SJCRH30 (cell line): ENCODE measurements around the gene SEMA6A. TPM values are rescaled to one million over a fixed set of nuclear protein-coding genes. Genes with fewer than 3 reads are reported as not detected.

Experiments used
- DNase-seq, 2 experiments: peaks; one replicate each; pipeline ENCODE4 v3.0.0-alpha.2; 2015 to 2020
- H3K27ac ChIP-seq: fragments of 250-450 bp; sonication (Bioruptor Pico); 2 replicates; pipeline ENCODE4 v1.5.1; 2020; ENCODE audit warnings: mild to moderate bottlenecking, moderate library complexity
- H3K27me3 ChIP-seq: fragments of 250-450 bp; sonication (Bioruptor Pico); 2 replicates; pipeline ENCODE4 v1.5.1; 2020; ENCODE audit warnings: mild to moderate bottlenecking, moderate library complexity
- H3K36me3 ChIP-seq: fragments of 250-450 bp; sonication (Bioruptor Pico); 2 replicates; pipeline ENCODE4 v1.5.1; 2020; ENCODE audit warnings: mild to moderate bottlenecking, moderate library complexity
- H3K4me1 ChIP-seq: fragments of 250-450 bp; sonication (Bioruptor Pico); 2 replicates; pipeline ENCODE4 v1.5.1; 2020; ENCODE audit warnings: mild to moderate bottlenecking, moderate library complexity
- H3K4me3 ChIP-seq: fragments of 250-450 bp; sonication (Bioruptor Pico); 2 replicates; pipeline ENCODE4 v1.5.1; 2020; ENCODE audit warnings: mild to moderate bottlenecking, moderate library complexity
- H3K9me3 ChIP-seq: fragments of 250-450 bp; sonication (Bioruptor Pico); replicated peaks from 2 replicates; pipeline ENCODE4 v1.5.1; 2020; ENCODE audit warnings: mild to moderate bottlenecking, moderate library complexity
- total RNA-seq: library from RNA; depleted of rRNA; stranded (reverse); fragments of >200 nt; shearing (Covaris generic); gene quantifications from 2 replicates; pipeline ENCODE4 v1.2.3, GENCODE V29; 2014

The SEMA6A gene
- total RNA-seq, 1 experiment from 2014 or later, result 63.2 TPM

DNA sequence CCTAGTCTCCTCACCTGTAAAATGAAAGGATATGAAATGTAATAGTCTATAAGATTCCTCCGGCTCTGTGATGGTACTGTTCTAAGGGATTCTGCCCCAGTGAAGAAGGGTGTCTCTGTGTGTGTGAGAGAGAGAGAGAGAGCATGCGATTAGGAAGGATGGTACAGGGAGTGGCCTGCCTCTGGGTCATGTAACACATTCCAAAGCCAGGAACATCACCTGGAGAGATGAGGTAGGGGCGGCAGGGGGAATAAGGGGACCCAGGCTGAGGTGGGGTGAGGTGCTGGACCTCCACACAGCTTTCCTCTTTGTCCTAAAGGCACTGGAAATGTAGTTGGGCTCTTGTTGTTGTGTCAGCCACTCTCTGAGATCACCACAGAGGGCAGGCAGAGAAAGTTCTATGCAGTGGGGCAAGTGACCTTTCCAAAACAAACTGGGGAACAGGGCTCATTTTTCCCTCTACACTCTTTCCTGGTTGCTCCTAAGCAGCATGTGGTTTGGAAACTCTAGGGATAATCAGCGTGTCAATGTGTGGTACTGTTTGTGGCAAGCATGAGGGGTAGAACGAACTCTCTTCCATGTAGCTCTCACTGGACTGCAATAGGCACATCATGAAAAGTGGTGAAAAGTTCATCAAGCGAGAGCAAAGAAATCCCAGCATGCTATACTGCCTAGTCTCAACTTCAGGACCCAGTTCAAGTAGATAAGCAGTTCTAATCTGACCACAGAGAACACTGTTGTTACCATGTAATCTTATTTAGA lies 65.0 kb downstream of the SEMA6A start:
- no peaks in the 10 kb centered on the region for H3K9me3 ChIP-seq
- peak overlapping the region; percentile 13; the same call in 1 of the 2 replicates for H3K27ac ChIP-seq
- peaks cover 4% of the 10 kb centered on the region; the same call in 1 of the 2 replicates for H3K36me3 ChIP-seq
- peak; percentile 25 to 72 for DNase-seq
- H3K4me3 ChIP-seq, result no peak overlapping the region
- H3K4me1 ChIP-seq, result peaks cover 19% of the 10 kb centered on the region
- no peaks in the 10 kb centered on the region for H3K27me3 ChIP-seq

DNA sequence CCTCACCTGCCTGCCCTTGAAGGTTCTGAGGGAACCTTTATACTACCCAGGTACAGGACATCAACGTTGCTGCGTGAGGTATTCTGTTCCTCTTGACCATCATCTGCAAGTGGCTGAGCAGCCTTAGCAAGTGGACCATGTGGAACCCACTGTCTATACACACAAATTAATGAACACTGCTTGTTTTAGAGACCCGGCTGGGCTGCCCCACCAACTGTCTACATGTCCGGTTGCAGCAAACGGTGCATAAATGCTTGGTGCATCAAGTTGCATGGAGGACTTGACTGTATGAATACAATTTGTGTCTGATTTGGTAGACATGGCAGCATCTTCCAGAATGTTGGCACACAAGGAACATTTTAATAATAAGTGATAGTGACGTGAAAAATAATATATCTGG lies 65.8 kb downstream of the SEMA6A start:
- Histone ChIP-seq H3K4me3 (no peak overlapping the region), H3K27ac (no peak overlapping the region), H3K4me1 (peaks cover 22% of the 10 kb centered on the region), H3K9me3 (no peaks in the 10 kb centered on the region), H3K36me3 (peaks cover 8% of the 10 kb centered on the region), H3K27me3 (no peaks in the 10 kb centered on the region)
- DNase-seq, result no peak

DNA sequence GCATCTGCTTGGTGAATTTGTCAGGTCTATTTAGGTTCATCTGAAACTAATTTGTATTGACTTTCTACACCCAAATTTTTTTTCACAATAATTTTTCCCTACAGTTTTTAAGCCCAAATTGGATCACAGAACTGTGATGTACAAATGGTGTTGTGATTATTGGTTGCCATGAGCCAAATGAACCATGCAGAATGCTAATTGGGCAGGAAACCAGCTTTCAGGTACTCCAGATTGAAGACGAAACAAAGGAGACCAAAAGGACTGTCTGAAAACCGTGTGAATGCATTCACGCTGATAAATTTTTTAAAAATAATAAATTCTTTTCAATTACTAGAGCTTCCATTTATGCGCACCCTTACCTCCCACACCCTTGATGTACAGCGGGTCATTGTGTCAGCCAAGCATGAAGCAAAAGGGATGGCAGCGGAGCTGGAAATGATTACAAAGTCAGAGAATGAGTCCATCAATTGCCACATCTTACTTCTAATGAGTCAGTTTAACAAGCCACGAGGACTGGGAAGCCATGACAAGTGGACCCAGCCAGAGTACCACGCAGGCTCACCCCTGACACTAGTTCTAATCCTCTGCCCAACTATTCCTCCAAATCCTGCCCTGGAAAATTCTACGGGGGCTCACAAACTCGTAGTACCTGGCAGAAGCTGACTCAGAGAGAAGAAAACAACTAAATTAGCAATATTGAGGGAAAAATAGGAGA lies 66.5 kb downstream of the SEMA6A start:
- Histone ChIP-seq H3K4me1 (peaks cover 23% of the 10 kb centered on the region), H3K36me3 (peaks cover 11% of the 10 kb centered on the region), H3K27ac (no peak overlapping the region), H3K9me3 (no peaks in the 10 kb centered on the region), H3K27me3 (no peaks in the 10 kb centered on the region), H3K4me3 (no peak overlapping the region)
- no peak for DNase-seq

DNA sequence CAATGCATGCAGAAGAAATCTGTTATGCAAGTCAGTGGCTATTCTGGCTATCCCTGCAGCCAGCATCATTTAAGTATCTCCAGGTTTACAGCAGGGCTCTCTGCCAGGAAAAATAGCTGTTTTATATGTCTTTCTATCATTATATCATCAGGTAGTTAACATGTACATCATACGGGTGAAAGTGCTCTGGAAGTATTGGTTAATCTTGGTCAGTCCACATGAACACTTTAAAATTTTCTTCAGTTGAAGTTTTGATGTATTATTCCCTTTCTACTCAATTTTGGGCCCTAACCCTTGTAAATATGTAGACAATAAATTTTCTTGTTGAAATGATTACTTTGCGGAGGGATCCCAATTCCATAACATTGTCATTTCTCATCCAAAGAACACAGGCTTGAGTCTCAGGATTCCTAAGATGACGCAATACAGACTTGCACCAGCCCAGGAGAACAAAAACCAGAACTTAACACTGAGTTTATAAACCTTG lies 67.5 kb downstream of the SEMA6A start:
- DNase-seq, result no peak
- peaks cover 14% of the 10 kb centered on the region for H3K36me3 ChIP-seq

DNA sequence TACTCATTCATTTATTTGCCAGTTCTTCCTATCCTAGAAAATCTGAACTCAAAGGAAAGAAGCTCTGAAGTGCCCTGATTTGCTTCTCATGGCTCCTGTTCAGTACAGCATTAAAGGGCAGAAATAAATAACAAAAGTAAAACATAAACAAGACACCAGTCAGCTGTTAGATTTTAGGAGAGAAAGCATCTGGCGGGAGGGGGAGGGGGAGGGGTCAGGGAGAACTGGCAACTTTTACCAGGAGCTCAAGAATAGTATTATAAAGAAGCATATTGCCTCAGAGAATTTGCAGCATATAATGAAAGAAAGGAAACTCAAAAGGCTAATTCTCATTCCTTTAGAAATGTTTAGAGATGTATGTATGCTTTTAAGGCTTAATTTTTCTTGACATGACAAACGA lies 68.1 kb downstream of the SEMA6A start:
- Histone ChIP-seq H3K36me3 (peaks cover 20% of the 10 kb centered on the region), H3K27me3 (no peaks in the 10 kb centered on the region), H3K4me1 (peaks cover 35% of the 10 kb centered on the region), H3K9me3 (no peaks in the 10 kb centered on the region), H3K4me3 (no peak overlapping the region), H3K27ac (no peak overlapping the region)
- peak; percentile 29 to 42 for DNase-seq

More for the DNA sequence above, 67.5 kb downstream of the SEMA6A start:
- Histone ChIP-seq H3K9me3 (no peaks in the 10 kb centered on the region), H3K4me1 (peaks cover 33% of the 10 kb centered on the region), H3K27me3 (no peaks in the 10 kb centered on the region), H3K4me3 (no peak overlapping the region), H3K27ac (no peak overlapping the region)

DNA sequence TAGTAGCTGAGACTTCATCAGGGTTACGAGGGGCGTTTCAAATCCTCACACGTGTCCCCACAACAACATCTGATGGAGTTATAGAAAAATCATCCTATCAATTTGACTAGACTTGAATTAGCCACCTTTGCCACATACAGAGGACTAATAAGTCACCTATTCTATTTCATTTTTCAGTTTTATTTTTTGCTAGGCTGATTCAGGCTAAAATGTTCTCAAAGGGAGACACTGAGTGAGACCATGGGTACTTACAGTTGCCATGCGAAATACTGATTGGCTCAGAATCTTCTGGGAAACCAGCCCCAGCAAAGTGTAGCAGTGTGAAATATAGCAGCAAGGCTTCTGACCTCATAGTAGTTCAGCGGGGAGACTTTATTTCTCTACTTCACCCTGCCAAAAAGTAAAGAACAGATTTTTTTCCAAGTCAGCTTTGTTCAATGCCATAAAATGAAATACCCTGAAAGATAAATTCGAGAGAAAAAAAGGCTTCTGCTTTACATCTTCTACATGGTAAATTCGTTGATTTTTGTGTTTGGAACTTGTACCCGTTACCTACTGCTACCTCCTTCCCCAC lies 69.9 kb downstream of the SEMA6A start:
- peaks cover 25% of the 10 kb centered on the region for H3K4me1 ChIP-seq
- H3K27ac ChIP-seq, result no peak overlapping the region
- DNase-seq, result no peak
- no peaks in the 10 kb centered on the region for H3K9me3 ChIP-seq
- peaks cover 35% of the 10 kb centered on the region for H3K36me3 ChIP-seq
- no peak overlapping the region for H3K4me3 ChIP-seq
- no peaks in the 10 kb centered on the region for H3K27me3 ChIP-seq

DNA sequence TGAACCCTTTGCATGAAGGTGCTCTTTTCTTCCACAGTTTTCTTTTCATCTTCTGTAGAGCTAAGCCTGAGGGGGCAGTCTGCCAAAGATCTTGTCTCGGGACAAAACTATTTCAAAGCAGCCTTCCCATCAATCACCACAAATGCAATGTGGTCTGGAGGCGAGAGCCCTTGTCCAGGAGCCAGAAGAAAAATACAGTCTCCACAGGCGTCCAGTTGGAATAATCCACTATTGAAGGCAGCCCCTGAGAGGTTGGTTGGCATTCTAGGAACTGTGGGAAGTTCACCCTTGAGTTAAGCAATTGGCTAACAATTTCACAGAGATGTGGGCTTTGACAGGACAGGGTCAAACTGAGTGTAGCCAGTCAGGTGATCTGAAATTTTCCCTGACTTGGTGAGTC lies 72.0 kb downstream of the SEMA6A start:
- Histone ChIP-seq H3K27me3 (no peaks in the 10 kb centered on the region), H3K9me3 (no peaks in the 10 kb centered on the region), H3K4me3 (no peak overlapping the region), H3K27ac (no peak overlapping the region), H3K36me3 (peaks cover 43% of the 10 kb centered on the region), H3K4me1 (peaks cover 25% of the 10 kb centered on the region)
- peak; percentile 78 to 83 for DNase-seq

DNA sequence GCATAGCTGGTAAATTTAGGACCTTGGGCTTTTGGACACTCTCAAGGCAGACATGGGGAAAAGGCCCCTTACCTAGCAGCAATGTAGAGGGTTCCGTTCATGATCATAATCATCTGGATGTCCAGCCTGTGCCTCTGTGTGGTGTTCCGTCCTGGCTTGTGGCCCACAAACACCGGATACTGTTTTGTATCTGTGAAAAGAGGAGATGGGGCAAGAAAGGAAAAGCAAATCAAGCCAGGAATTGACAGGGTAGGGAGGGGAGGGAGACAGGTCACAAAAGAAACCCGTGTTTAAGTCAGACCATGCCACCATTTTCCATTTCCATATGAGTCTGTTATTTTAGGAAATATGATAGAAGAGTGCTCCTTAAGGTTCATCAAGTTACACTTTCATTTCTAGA lies 72.5 kb downstream of the SEMA6A start:
- Histone ChIP-seq H3K9me3 (no peaks in the 10 kb centered on the region), H3K36me3 (peaks cover 47% of the 10 kb centered on the region), H3K27ac (no peak overlapping the region), H3K4me1 (peaks cover 25% of the 10 kb centered on the region), H3K27me3 (no peaks in the 10 kb centered on the region), H3K4me3 (no peak overlapping the region)
- no peak for DNase-seq

DNA sequence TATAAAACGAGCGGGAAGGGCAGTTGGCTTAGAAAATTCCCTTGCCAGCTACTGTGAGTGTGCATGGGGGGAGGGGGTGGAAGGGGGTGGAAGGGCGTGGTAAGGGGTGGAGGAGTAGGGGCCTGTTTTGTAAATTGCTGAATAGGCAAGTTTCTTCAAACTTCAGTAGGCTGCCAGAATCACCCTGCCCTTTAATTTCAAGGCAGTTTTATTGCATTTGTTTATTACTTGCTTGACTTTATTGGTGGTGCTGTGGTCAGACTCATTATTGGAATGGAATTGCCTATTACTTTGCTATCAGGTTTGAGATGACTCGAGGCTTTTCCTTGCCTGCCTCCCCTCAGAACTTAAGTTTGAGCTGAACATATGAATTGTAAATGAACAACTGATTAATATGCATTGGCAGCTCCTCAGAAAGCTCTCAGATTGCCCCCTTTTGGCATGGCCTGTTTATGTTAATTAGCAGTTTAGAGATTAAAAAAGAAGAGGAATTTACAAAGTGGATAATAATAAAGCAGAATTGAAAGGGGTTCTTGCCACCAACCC lies 76.0 kb downstream of the SEMA6A start:
- peaks cover 33% of the 10 kb centered on the region for H3K4me1 ChIP-seq
- H3K27ac ChIP-seq, result no peak overlapping the region
- H3K4me3 ChIP-seq, result no peak overlapping the region
- peaks cover 66% of the 10 kb centered on the region for H3K36me3 ChIP-seq
- no peak for DNase-seq
- H3K9me3 ChIP-seq, result no peaks in the 10 kb centered on the region
- no peaks in the 10 kb centered on the region for H3K27me3 ChIP-seq

DNA sequence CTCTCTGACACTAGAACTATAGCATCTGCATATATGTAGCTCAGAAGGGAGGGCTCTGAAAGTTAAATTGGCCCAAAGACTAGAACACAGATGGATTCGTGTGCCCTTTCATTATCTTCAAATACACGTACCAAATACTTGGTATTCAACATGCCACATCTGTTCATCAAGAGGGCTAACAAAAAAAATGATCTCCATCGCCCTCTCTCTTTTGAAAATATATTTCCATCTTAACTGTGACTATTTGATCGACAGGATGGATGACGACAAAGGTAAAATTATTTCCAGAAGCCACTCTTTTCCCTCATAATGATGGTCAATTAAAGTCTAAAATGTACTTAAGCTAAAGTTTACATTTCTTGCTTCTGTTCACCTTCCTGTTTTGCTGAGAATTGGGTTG lies 77.0 kb downstream of the SEMA6A start:
- no peak for DNase-seq
- Histone ChIP-seq H3K27me3 (no peaks in the 10 kb centered on the region), H3K36me3 (peaks cover 68% of the 10 kb centered on the region), H3K27ac (no peak overlapping the region), H3K4me1 (peaks cover 33% of the 10 kb centered on the region), H3K4me3 (no peak overlapping the region), H3K9me3 (no peaks in the 10 kb centered on the region)

DNA sequence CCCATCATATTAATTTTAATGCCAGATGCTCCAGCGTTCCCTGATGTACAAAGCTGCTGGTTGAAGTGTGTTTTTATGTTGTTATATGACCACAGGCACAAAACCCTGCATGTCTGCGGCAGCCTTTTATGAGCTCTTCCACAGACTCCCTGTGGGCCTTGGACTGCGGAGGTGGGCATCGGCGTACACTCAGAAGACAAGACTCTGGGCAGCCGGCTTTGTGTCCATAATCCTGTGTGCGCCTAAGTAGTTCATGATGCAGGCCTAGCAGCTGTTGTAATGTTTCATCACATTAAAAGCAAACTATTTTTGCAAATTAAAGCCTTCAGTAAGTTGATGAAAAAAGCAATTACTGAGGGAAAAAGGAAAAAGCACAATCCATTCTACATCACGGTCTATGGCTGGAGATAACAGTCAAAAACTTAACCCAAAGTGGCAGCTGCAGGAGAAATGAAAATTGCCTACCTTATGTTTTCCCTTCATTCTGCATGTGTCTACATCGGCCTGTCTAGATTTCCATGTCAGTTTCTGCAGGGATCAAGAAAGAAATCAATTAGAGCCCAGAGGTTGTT lies 78.8 kb downstream of the SEMA6A start:
- H3K27me3 ChIP-seq, result no peaks in the 10 kb centered on the region
- H3K27ac ChIP-seq, result peak overlapping the region; percentile 42
- H3K36me3 ChIP-seq, result peaks cover 62% of the 10 kb centered on the region
- no peak overlapping the region for H3K4me3 ChIP-seq
- no peaks in the 10 kb centered on the region for H3K9me3 ChIP-seq
- peaks cover 41% of the 10 kb centered on the region for H3K4me1 ChIP-seq
- peak; percentile 62 to 75 for DNase-seq

DNA sequence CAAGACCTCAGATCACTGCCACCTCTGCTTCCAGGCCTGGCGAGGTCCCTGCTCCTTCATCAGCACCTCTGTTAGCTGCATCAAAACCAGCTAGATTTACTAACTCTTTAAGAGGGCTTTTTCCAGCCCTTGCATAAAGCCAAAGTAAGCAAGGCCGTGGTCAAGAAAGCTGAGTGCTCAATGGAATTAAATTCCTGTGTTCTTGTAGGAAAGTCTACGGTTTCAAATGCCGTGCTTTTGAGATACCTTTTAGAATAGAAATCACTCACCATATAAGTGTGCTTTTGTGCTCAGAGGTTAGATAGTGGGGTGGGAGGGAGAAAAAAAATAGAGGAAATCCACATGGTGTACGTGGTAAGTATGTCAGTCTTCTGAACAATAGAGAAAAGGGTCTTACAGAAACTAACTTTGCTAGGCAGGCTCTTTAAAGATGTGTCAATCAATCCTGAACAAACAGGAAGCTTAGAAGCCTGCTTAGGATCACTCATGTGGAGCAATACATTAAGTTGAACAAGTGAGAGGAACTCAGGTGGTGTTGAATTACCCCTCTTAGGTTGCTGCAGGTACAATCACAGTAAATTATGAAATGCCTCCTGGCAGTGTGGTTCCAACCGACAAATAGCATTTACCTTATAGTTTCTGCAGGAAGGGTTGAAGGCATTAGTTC lies 79.7 kb downstream of the SEMA6A start:
- no peak overlapping the region for H3K4me3 ChIP-seq
- H3K27ac ChIP-seq, result no peak overlapping the region
- no peaks in the 10 kb centered on the region for H3K27me3 ChIP-seq
- peaks cover 43% of the 10 kb centered on the region for H3K4me1 ChIP-seq
- DNase-seq, result no peak
- H3K36me3 ChIP-seq, result peaks cover 66% of the 10 kb centered on the region
- H3K9me3 ChIP-seq, result no peaks in the 10 kb centered on the region

DNA sequence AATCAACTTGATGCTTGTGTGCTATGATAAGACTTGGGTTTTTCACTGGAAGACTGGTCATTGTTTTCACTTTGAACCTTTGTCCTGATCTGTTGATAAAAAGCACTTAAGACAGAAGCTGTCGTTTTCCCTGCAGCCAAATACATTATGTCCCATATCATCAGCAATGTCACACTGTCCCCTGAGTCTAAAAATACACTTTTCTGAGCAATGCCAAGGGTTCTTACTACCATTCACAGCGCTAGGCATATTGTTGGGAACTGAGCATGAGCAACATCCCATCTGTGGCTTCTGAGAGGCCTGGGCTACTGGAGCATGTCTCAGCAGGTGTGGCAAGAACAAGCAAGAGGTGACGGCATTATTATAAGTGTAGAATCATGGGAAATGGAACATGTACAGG lies 81.8 kb downstream of the SEMA6A start:
- Histone ChIP-seq H3K9me3 (no peaks in the 10 kb centered on the region), H3K27ac (no peak overlapping the region), H3K4me1 (peaks cover 43% of the 10 kb centered on the region), H3K36me3 (peaks cover 77% of the 10 kb centered on the region), H3K4me3 (no peak overlapping the region), H3K27me3 (no peaks in the 10 kb centered on the region)
- peak in 1 of 2 experiments; percentile 40 for DNase-seq

DNA sequence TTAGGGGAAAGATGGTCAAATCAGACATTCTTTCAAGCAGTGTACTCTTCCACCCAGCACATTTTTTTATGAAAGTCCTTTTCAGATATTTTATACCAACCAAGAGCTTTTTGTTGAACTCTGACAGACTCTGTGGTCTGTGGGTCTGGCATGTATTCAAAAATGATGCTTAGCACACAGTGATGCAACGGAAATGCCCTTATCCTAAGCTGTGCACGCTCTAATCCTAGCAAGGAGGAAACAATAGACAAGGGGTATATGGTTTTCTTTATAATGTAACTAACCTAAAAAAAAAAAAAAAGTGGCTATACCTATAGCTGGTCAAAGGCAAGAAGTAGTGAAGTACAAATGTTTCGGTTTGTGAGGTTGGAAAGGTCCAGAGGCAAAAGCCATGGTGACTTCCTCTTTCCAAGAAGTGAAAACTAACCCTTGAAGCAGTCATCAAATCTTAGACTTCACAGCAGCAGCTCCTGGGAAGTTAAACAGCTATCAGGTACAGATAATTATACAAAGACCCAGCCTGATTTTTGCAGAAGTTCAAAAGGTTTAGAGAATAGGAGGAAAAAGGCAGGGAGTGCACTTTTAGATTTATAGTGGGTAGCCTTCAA lies 82.5 kb downstream of the SEMA6A start:
- Histone ChIP-seq H3K9me3 (no peaks in the 10 kb centered on the region), H3K27me3 (no peaks in the 10 kb centered on the region), H3K4me3 (no peak overlapping the region), H3K27ac (peak overlapping the region; percentile 17; the same call in 1 of the 2 replicates), H3K4me1 (peaks cover 42% of the 10 kb centered on the region), H3K36me3 (peaks cover 77% of the 10 kb centered on the region)
- DNase-seq, result peak; percentile 80 to 94
